CMK (cell line): ENCODE data around the gene GRHL3.
"Not testable (repeated sequence)": the region's sequence is repeated elsewhere in the genome, so short reads cannot be mapped to it uniquely, and the experiment has no call there.

Source experiments
- DNase-seq: peaks from one replicate; pipeline ENCODE4 v3.0.0-alpha.2; 2010; ENCODE audit warnings: low read depth

The GRHL3 gene

GRCh38 chr1:24319312-24319863 lies at the start of gene GRHL3:
TSS of gene GRHL3 (plus strand) at chr1:24319357. CDS start at chr1:24319552, 195 bp downstream.
- DNase-seq, result no peak

GRCh38 chr1:24274203-24275103 lies 44.7 kb upstream of the GRHL3 start:
- DNase-seq, result not testable (repeated sequence)

DNA sequence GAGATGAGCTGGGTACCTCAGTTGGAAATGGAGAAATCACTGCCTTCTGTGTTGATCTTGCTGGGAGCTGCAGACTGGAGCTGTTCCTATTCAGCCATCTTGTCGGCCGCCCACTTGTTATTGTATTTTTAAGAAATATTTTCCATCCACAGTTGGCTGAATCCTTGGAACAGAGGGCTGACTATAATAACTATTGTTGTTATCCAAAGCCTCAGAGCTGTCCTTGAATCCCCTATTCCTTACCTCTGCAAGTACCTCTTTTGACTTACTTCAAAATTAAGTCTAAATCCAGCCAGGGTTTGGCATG lies 44.1 kb upstream of the GRHL3 start:
- no peak for DNase-seq

- no peak for DNase-seq
Observed at GRCh38 chr1:24275510-24275909, 43.6 kb upstream of the GRHL3 start.

DNA sequence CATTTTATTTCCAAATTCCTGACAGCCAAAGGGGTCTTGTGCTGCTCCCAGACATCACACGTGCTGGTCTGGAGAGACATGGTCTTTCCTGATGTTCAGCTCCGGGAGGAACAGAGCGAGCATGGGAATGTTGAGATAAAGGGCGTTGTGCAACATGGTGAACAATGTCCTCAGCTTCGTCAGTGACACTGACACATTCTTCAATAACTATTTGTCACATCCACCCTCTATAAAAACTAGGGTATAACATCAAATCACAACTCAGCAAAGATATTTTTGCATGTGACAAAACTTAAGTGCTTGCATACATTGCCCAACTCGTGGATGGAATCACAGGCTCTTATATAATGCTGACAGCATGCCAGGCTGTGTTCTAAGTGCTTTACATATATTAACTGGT lies 42.4 kb upstream of the GRHL3 start:
- no peak for DNase-seq

DNA sequence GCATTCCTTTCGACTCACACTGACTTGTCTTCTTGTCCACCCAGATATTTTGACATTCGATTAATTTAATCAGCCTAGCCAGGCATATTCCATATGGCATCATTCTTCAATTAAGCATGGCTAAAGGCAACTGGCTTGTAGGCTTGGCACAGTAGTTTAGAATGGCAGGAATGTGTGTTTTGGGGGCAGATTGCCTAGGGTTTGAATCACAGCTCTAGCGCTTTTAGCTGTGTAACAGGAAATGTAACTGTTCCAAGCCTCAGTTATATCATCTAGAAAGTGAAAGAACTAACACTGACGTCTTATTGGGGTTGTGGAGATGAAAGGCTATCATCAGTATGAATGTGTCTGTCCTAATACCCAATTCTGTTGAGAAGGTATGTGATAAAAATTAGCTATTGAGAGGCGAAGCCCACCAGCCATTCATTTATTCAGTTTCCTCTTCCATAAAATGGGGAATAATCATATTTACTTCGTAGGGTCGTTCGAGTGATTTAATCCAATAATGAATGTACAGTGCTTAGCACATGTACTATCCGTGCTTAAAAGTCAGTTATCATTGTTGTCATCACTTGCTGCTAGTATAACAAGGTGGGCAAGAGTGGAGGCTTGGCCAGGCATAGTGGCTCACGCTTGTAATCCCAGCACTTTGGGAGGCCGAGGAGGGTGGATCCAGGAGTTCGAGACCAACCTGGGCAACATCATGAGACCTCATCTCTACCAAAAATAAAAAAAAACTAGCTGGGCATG lies 41.6 kb upstream of the GRHL3 start:
- no peak for DNase-seq

DNA sequence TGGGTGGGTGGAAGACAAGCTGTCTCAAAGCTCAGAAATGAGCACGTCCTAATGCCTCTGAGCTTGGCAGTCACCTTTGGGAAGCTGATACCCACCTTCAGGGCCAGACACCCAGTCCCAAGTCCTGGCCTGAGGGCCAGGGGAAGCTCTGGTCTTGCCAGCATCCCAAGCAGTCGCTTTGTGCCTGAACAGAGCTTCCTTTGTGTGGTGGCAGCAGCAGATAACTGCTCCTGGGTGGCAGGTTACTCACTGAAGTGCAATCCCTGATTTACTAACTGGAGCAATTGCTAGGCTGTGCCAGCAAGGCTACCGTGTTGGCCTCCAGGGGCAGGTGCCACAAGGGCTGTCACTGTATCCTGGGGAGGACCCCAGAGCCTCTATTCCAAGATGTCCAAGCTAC lies 40.4 kb upstream of the GRHL3 start:
- DNase-seq, result no peak

DNA sequence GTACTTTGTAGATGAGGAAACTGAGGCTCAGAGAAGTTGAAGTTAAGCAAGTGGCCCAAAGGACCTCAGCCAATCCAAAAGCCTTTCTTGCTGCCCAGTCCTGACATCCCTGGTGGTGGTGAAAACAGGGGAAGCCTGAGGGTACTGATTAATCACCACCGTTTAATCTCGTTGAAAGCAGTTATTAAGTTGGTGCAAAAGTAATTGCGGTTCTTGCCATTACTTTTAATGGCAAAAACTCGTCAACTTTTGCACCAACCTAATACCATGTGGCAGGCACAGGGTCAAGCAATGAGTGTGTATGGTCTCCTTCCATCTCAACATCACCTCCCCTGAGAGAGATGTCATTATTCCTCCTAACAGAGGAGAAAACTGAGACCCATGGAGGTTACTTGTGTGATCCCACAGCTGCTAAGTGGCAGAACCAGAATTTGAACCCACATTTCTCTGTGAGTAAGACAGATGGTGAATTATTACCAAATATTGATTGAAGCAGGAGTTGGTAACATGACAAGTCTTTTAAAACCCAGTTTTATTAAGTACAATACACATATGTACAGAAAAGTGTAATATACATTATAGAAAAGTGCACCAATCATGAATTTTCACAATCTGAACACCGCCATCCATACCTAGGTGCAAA lies 39.4 kb upstream of the GRHL3 start:
- no peak for DNase-seq

DNA sequence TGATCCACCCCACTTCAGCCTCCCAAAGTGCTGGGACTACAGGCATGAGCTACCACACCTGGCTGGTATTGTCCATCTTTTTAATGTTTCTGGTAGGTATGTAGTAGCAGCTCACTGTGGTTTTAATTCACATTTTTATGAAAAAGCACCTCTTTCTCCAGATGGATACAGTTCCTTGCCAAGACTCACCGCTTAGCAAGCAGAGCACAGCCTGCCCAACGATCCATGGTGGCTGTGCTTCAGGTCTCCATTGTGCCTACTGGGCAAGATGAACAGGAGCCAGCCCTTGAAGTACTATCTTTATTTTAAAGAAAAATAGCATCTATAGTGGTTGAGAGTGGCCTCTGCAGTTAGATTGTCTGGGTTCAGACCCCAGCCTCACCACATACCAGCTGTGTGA lies 37.6 kb upstream of the GRHL3 start:
- DNase-seq, result no peak

DNA sequence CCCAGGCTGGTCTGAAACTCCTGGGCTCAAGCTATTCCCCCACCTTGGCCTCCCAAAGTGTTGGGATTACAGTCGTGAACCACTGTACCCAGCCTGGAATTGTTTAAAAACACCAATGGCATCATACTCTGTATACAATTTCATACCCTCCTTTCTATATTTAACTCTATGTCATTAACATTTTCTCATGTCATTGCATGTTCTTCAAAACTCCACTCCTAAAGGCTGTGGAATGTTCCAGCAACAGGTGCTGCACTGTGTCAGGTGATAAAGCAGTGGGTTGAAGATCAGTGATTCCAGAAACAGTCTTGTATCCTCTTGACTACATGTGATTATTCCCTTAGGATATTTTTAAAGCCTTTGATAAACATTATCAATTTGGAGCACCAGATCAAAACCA lies 36.7 kb upstream of the GRHL3 start:
- no peak for DNase-seq

DNA sequence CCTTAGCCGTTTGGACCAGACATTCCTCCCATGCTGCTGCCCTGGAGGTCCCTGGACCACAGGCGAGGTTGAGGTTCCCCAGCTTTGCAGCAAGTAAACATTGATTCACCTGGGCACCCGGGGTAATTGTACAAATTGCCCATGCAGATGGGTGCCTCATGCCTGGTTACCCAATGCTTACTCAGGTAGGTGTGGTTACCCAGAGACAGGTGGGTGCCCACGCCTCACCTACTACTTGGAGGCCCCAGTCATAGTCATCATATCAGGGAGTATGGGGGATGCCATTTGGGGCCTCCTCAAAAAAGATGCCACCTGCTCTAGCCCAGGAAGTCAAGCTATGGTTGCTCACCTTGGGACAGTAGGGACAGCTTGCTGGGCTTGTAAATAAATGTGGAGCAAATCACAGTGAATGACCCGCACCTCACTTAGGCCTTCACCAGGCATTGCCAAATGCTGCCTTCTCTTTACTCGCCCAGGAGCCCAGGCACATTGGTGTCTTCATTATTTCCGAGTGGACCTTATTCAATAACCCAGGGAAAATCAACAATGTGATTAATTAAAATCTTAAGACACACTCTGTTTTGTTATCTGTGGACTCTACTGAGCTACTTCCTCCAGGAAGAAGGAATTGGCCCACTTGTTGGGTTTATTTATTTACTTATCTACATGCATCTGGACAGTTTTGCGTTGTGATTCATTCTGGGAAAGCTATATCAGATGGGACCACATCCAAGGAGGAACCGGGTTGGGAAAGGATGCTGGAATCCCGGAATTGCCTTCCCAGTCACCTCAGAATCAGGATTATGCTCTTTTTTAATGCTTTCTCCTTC lies 35.6 kb upstream of the GRHL3 start:
- no peak for DNase-seq

GRCh38 chr1:24284156-24284471 lies 35.0 kb upstream of the GRHL3 start:
- DNase-seq, result no peak

GRCh38 chr1:24285231-24285630 lies 33.9 kb upstream of the GRHL3 start:
- DNase-seq, result no peak

- no peak for DNase-seq
Observed at GRCh38 chr1:24286246-24287010, 32.7 kb upstream of the GRHL3 start.

DNA sequence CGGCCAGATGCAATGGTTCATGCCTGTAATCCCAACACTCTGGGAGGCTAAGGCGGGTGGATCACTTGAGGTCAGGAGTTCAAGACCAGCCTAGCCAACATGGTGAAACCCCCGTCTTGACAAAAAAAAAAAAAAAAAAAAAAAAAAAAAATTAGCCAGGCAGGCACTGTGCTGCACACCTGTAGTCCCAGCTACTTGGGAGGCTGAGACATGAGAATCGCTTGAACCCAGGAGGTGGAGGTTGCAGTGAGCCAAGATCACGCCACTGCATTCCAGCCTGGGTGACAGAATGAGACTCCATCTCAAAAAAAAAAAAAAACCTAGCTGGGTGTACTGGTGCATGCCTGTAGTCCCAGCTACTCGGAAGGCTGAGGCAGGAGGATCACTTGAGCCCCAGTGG lies 31.4 kb upstream of the GRHL3 start:
- not testable (repeated sequence) for DNase-seq

DNA sequence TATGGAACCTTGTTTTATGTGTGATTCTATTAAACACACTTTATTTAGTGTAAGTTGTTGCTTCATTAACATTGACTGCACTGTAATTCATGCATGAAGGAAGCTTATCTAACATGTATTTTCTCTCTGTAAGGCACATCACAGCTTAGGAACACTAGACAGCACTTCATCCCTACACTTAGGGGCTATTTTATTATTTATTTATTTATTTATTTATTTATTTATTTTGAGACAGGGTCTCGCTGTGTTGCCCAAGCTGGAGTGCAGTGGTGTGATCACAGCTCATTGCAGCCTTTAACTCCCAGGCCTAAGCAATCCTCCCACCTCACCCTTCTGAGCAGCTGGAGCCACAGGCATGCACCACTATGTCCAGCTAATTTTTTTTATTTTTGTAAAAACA lies 30.7 kb upstream of the GRHL3 start:
- no peak for DNase-seq

DNA sequence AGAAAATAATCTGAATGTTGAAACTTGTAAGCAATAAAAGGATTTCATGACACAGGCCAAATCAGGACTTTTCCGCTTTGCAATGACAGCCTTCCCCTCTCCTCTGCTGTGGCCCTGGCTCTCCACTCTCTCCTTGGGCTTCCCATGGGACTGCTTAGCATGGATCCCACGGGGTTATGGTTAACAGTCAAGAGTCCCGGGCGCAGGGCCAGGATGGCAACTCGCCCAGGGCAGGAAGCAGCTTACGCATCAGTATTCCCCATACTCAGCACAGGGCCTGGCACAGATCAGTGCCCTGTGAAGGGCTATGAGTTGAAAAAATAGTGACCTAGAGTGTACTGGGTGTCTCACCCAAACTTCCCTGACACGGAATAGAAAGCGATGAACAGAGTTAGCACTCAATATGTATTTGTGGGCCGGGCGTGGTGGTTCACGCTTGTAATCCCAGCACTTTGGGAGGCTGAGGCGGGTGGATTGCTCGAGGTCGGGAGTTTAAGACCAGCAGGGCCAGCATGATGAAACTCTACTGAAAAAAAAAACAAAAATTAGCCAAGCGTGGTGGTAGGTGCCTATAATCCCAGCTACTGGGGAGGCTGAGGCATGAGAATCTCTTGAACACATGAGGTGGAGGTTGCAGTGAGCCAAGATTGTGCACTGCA lies 29.1 kb upstream of the GRHL3 start:
- DNase-seq, result no peak

DNA sequence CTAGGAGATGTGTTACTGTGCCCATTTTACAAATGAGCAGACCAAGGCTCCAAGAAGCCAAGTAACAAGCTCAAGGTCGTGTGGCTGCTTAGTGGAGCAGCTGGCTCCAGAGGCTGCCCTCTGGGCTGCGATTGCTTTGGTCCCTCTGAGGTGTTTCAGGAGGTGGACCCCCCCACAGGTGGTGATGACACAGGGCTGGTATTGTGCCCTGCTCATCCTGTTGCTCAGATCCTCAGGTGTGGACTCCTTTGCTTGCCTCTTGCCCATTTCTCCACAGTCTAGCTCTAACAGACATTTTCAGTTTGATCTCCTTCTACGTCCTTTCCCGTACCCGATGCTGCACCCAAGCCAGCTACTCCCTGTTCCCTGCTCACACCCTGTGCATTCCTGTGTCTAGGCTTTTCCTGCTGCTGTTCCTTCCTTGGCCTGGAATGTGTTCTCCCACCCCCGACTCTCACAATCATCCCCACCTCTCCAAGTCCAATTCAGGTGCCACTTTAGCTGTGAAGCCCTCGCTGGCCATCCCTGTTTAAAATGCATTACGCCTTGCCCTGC lies 28.1 kb upstream of the GRHL3 start:
- DNase-seq, result no peak

DNA sequence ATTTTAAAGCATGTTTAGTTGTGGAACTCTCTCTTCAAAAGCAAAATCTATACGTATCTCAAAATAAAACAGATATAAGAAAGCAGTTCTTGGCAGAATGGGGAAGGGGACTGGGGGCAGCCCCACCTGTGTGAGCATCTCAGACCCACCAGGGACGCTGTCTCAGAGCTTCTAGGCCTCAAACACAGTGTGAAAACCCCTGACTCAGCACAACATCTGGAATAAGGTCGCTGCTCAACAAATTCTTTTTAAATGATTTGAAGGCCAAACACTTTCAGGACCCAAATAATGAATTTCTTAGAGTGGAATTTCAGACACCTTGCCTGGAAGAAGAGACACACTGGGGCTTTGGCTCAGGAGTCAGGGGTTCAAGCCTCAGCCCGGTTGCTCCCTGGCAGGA lies 27.1 kb upstream of the GRHL3 start:
- DNase-seq, result no peak

DNA sequence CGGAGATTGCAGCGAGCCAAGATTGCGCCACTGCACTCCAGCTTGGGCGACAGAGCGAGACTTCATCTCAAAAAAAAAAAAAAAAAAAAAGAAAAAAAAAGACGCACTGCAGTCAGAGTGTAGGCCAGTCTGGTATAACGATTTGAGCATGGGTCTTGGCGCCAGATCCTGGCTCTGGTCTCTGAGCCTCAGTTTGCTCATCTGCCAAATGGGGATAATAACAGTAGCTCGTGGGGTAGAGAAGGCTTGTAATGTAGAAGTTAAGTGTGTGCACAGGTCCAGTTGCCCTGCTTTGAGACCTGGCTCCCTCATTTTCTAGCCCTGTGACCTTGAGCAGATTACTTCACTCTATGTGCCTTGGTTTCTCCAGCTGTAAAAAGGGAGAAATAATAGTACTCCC lies 26.3 kb upstream of the GRHL3 start:
- DNase-seq, result no peak
